Fibroblast of lung (primary cell): ENCODE measurements around the gene USP5.

Experiments used
- CTCF ChIP-seq, 2 donors: IDR thresholded peaks in 1 of 2; conservative IDR thresholded peaks in 1 of 2; 1 replicate in 1 of 2; 2 replicates in 1 of 2; pipeline ENCODE4 v1.5.1; 2011 to 2012; ENCODE audit warnings: low read length in 2 of 2, control low read depth in 1 of 2, inconsistent platforms in 1 of 2, low read depth in 1 of 2, mild to moderate bottlenecking in 1 of 2
- EZH2 ChIP-seq: IDR thresholded peaks from 2 replicates; pipeline ENCODE4 v1.5.1; 2012; ENCODE audit warnings: low read length, control low read depth, mild to moderate bottlenecking; ENCODE audit errors: missing control alignments

- TF ChIP-seq EZH2 (no peak), CTCF (conservative IDR thresholded peaks at IDR 0.05 in 1 of 2, IDR thresholded peaks at IDR 0.05 in 1 of 2; ENCODE audit: low read depth in 1 of 2, low read length in 2 of 2) (no peak)
These were observed 30.1 kb upstream of the USP5 start, which contains the start of gene GPR162 for GRCh38 chr12:6821591-6822425.
